HCT116 (cell line): ENCODE measurements around the gene CBX5. TPM values are rescaled to one million over a fixed set of nuclear protein-coding genes. Genes with fewer than 3 reads are reported as not detected.

Experiments used
- ATAC-seq: fragments of 200-7000 bp; cut with Tn5 transposase; 2 replicates; pipeline ENCODE4 v1.9.1; 2020; ENCODE audit warnings: mild to moderate bottlenecking, moderate library complexity
- BruUV-seq: library from RNA; stranded (reverse); fragments of 400-500 nt; replicated peaks from 2 replicates; lab custom pipeline; 2021; lab: Mats Ljungman, UMichigan
- CTCF ChIA-PET: fragments of 300-600 bp; sonication (Branson Sonifier 250); formaldehyde crosslinking; loops from one replicate; lab custom pipeline; 2021; ENCODE audit warnings: antibody characterized with exemption; lab: Charles Lee
- POLR2A ChIA-PET: fragments of 300-600, 350-600 bp; sonication (Branson Sonifier 250); formaldehyde crosslinking; loops from one replicate; lab custom pipeline; 2021; ENCODE audit warnings: antibody characterized with exemption; lab: Charles Lee
- RAD21 ChIA-PET, 2 experiments: fragments of 300-600 bp; sonication (Branson Sonifier 250); formaldehyde crosslinking; loops; one replicate each; lab custom pipeline; 2023; ENCODE audit warnings: low total read pairs in 2 of 2; ENCODE audit not compliant: uncharacterized antibody in 2 of 2, unreplicated experiment in 2 of 2, low non-redundant PET in 1 of 2; lab: Charles Lee
- DNase-seq: peaks from one replicate; pipeline ENCODE4 v3.0.0-alpha.2; 2010; ENCODE audit warnings: low read depth, low spot score
- H2AFZ ChIP-seq: fragments of 200-600 bp; shearing (Covaris generic), sonication (generic); 2 replicates; pipeline ENCODE4 v1.6.1; 2017; ENCODE audit warnings: low read depth, mixed run types, mixed read lengths, antibody characterized with exemption, low read length; ENCODE audit not compliant: poor library complexity, severe bottlenecking
- H3K27ac ChIP-seq: 2 replicates; pipeline ENCODE4 v1.5.1; 2012; ENCODE audit warnings: low read depth, low read length
- H3K27me3 ChIP-seq: fragments of 200-600 bp; sonication (generic); 2 replicates; pipeline ENCODE4 v1.6.1; 2016; ENCODE audit warnings: mixed run types, low read length, mixed read lengths; ENCODE audit not compliant: insufficient read depth
- H3K36me3 ChIP-seq, 2 experiments: fragments of 200-500 bp in 1 of 2; fragments of 200-600 bp in 1 of 2; sonication (Bioruptor generic) in 1 of 2; sonication (generic) in 1 of 2; 2 replicates each; pipeline versions ENCODE4 v1.5.1 to v1.6.1; 2014 to 2016; ENCODE audit warnings: low read length in 2 of 2, inconsistent platforms in 1 of 2, mixed read lengths in 1 of 2, mixed run types in 1 of 2; ENCODE audit not compliant: insufficient read depth in 2 of 2, control insufficient read depth in 1 of 2
- H3K4me1 ChIP-seq, 2 experiments: fragments of 200-600 bp in 1 of 2; sonication (generic) in 1 of 2; 2 replicates each; pipeline versions ENCODE4 v1.5.1 to v1.6.1; 2012 to 2017; ENCODE audit warnings: low read length in 2 of 2, inconsistent platforms in 1 of 2, mild to moderate bottlenecking in 1 of 2, mixed read lengths in 1 of 2, mixed run types in 1 of 2, moderate library complexity in 1 of 2; ENCODE audit not compliant: insufficient read depth in 2 of 2, control insufficient read depth in 1 of 2
- H3K4me2 ChIP-seq: fragments of 200-600 bp; sonication (generic); 2 replicates; pipeline ENCODE4 v1.6.1; 2017; ENCODE audit warnings: mixed run types, low read length, mixed read lengths
- H3K4me3 ChIP-seq, 2 experiments: fragments of 200-600 bp in 1 of 2; sonication (generic) in 1 of 2; replicated peaks in 1 of 2; 2 replicates each; pipeline ENCODE4 v1.5.1; 2011 to 2016; ENCODE audit warnings: low read length in 2 of 2, control low read depth in 1 of 2, low read depth in 1 of 2, mild to moderate bottlenecking in 1 of 2, mixed read lengths in 1 of 2, mixed run types in 1 of 2
- H3K79me2 ChIP-seq: fragments of 200-600 bp; sonication (generic); 2 replicates; pipeline ENCODE4 v1.6.1; 2017; ENCODE audit warnings: mild to moderate bottlenecking, mixed run types, low read length, moderate library complexity, mixed read lengths; ENCODE audit not compliant: insufficient read depth
- H3K9ac ChIP-seq: fragments of 200-600 bp; sonication (generic); 2 replicates; pipeline ENCODE4 v1.6.1; 2016; ENCODE audit warnings: low read length, mixed read lengths
- H3K9me2 ChIP-seq: fragments of 200-600 bp; sonication (generic), shearing (Covaris generic); 2 replicates; pipeline ENCODE4 v1.6.1; 2017; ENCODE audit warnings: mixed run types, mild to moderate bottlenecking, moderate library complexity; ENCODE audit not compliant: insufficient read depth
- H3K9me3 ChIP-seq, 2 experiments: fragments of 200-500 bp in 1 of 2; fragments of 200-600 bp in 1 of 2; sonication (Bioruptor generic) in 1 of 2; sonication (generic) in 1 of 2; 2 replicates each; pipeline ENCODE4 v1.6.1; 2014 to 2017; ENCODE audit warnings: low read length in 2 of 2, mixed read lengths in 2 of 2, inconsistent platforms in 1 of 2, low read depth in 1 of 2, mild to moderate bottlenecking in 1 of 2, mixed run types in 1 of 2, moderate library complexity in 1 of 2; ENCODE audit not compliant: control insufficient read depth in 1 of 2, insufficient read depth in 1 of 2
- H4K20me1 ChIP-seq: fragments of 200-600 bp; sonication (generic), shearing (Covaris generic); 2 replicates; pipeline ENCODE4 v1.6.1; 2017; ENCODE audit warnings: mixed run types, mild to moderate bottlenecking, moderate library complexity; ENCODE audit not compliant: insufficient read depth
- CEBPB ChIP-seq: IDR thresholded peaks from 2 replicates; pipeline ENCODE4 v1.6.1; 2012; ENCODE audit warnings: low read depth
- EGR1 ChIP-seq: IDR thresholded peaks from 2 replicates; pipeline ENCODE4 v1.6.1; 2012; ENCODE audit warnings: low read depth
- ELF1 ChIP-seq: IDR thresholded peaks from 2 replicates; pipeline ENCODE4 v1.6.1; 2012; ENCODE audit warnings: low read depth, borderline replicate concordance
- SP1 ChIP-seq: IDR thresholded peaks from 2 replicates; pipeline ENCODE4 v1.6.1; 2012; ENCODE audit warnings: low read depth
- SRF ChIP-seq: IDR thresholded peaks from 2 replicates; pipeline ENCODE4 v1.6.1; 2012; ENCODE audit warnings: low read depth
- TCF7L2 ChIP-seq: IDR thresholded peaks from 2 replicates; pipeline ENCODE4 v1.7.0; 2011; ENCODE audit warnings: borderline replicate concordance, inconsistent platforms; ENCODE audit not compliant: insufficient read depth, insufficient read length; ENCODE audit errors: extremely low read depth
- YY1 ChIP-seq: IDR thresholded peaks from 2 replicates; pipeline ENCODE4 v1.6.1; 2011; ENCODE audit warnings: low read length, low read depth, moderate library complexity, mild to moderate bottlenecking; ENCODE audit not compliant: insufficient replicate concordance; ENCODE audit errors: extremely low read depth
- ZFX ChIP-seq: fragments of 450-650 bp; IDR thresholded peaks from 2 replicates; pipeline ENCODE4 v1.6.1; 2017
- intact Hi-C: fragments of 100-400 bp; cut with micrococcal nuclease; formaldehyde crosslinking; loops from 2 replicates; pipeline ENCODE4 v1.10.0; 2022
- total RNA-seq: library from RNA; stranded (reverse); gene quantifications from one replicate; pipeline ENCODE4 v1.2.1, GENCODE V29; 2021; ENCODE audit not compliant: unreplicated experiment
- TF ChIP-seq, protein P1 (sequence below): IDR thresholded peaks from 2 replicates; pipeline ENCODE4 v1.6.1; 2011; ENCODE audit warnings: mild to moderate bottlenecking, low read length, moderate library complexity; ENCODE audit not compliant: insufficient replicate concordance; ENCODE audit errors: extremely low read depth
- TF ChIP-seq, protein P2 (sequence below): IDR thresholded peaks from 2 replicates; pipeline ENCODE4 v1.6.1; 2012

The CBX5 gene
- total RNA-seq, 1 experiment from 2014 or later: 72.3 TPM

DNA sequence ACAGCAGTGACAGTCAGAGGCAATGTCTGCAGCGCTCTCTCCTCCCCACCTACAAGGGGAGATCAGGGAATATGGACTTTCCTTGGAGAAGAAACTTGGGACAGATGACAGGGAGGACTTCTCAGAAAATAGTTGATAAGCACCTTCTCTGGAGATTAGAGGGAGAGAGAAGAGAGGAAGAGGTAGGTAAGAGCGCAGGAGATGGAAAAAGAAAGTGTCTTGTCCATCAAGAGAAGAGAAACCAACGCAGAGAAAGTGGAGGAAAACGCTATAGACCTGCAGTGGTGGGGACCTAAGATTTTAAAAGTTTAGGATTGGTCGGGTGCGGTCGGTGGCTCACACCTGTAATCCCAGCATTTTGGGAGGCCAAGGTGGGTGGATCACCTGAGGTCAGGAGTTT is 75.6 kb downstream of the CBX5 start:
- intact Hi-C loops: no loop called here
- CTCF ChIA-PET: interaction anchor here (1.4 kb wide), 2 partner anchors 172 to 219 kb away, joined by 5 to 6 read pairs; partner anchors contain the start of genes HOXC10 and HOXC5

More for the DNA sequence above, 75.6 kb downstream of the CBX5 start:
- H3K4me2 ChIP-seq: no peak overlapping the region
- ChIA-PET POLR2A (no interaction called here), RAD21 (no interaction called here)
- H3K9ac ChIP-seq: no peak overlapping the region
- H3K79me2 ChIP-seq: no peaks in the 10 kb centered on the region
- no peak for TF ChIP-seq CEBPB
- TF ChIP-seq TCF7L2: no peak
- TF ChIP-seq YY1: no peak
- TF ChIP-seq SRF: no peak
- TF ChIP-seq SP1: no peak
- TF ChIP-seq EGR1: no peak
- no peak for TF ChIP-seq ELF1
- TF ChIP-seq ZFX: no peak
- TF ChIP-seq, protein P1, sequence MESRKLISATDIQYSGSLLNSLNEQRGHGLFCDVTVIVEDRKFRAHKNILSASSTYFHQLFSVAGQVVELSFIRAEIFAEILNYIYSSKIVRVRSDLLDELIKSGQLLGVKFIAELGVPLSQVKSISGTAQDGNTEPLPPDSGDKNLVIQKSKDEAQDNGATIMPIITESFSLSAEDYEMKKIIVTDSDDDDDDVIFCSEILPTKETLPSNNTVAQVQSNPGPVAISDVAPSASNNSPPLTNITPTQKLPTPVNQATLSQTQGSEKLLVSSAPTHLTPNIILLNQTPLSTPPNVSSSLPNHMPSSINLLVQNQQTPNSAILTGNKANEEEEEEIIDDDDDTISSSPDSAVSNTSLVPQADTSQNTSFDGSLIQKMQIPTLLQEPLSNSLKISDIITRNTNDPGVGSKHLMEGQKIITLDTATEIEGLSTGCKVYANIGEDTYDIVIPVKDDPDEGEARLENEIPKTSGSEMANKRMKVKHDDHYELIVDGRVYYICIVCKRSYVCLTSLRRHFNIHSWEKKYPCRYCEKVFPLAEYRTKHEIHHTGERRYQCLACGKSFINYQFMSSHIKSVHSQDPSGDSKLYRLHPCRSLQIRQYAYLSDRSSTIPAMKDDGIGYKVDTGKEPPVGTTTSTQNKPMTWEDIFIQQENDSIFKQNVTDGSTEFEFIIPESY: no peak
- TF ChIP-seq, protein P2, sequence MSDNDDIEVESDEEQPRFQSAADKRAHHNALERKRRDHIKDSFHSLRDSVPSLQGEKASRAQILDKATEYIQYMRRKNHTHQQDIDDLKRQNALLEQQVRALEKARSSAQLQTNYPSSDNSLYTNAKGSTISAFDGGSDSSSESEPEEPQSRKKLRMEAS: no peak
- TF ChIP-seq, all 23 proteins: peak for 0
- DNase-seq (no peak), ATAC-seq (no peak)
- no TSS peak for BruUV-seq
- Histone ChIP-seq H2AFZ (no peak overlapping the region), H4K20me1 (no peaks in the 10 kb centered on the region), H3K9me3 (no peaks in the 10 kb centered on the region), H3K27me3 (no peaks in the 10 kb centered on the region), H3K36me3 (no peaks in the 10 kb centered on the region), H3K27ac (no peak overlapping the region), H3K4me1 (peaks cover 2 to 20% of the 10 kb centered on the region in 2 experiments; a peak in 3 of 4 replicates), H3K4me3 (no peak overlapping the region), H3K9me2 (no peaks in the 10 kb centered on the region)
